Neural cell (in vitro differentiated cells): Measurements from ENCODE around the gene PREX1. TPM values are rescaled to one million over a fixed set of nuclear protein-coding genes. Genes with fewer than 3 reads are reported as not detected.

Experiments
- H2AFZ ChIP-seq: fragments of 200-600, 300-800 bp; sonication (generic), shearing (Covaris generic); 2 replicates; pipeline ENCODE4 v1.6.0; 2014; ENCODE audit warnings: low read depth, mild to moderate bottlenecking, antibody characterized with exemption, low read length, moderate library complexity
- H3F3A ChIP-seq: fragments of 200-600 bp; shearing (Covaris generic); 2 replicates; pipeline ENCODE4 v1.6.1; 2016; ENCODE audit warnings: mild to moderate bottlenecking, moderate library complexity, mixed read lengths, antibody characterized with exemption, low read length; ENCODE audit not compliant: insufficient read depth, poor library complexity, severe bottlenecking
- H3K27ac ChIP-seq: fragments of 200-600, 300-800 bp; sonication (generic), shearing (Covaris generic); 2 replicates; pipeline ENCODE4 v1.5.1; 2014; ENCODE audit warnings: mild to moderate bottlenecking, low read length, moderate library complexity
- H3K27me3 ChIP-seq: fragments of 300-800, 200-600 bp; sonication (generic), shearing (Covaris generic); 2 replicates; pipeline ENCODE4 v1.6.0; 2014; ENCODE audit warnings: mild to moderate bottlenecking, low read depth, low read length, moderate library complexity; ENCODE audit not compliant: insufficient read depth
- H3K36me3 ChIP-seq: fragments of 300-800, 200-600 bp; sonication (generic), shearing (Covaris generic); 2 replicates; pipeline ENCODE4 v1.5.1; 2014; ENCODE audit warnings: mild to moderate bottlenecking, antibody characterized with exemption, low read length, moderate library complexity; ENCODE audit not compliant: insufficient read depth
- H3K4me2 ChIP-seq: fragments of 300-800, 200-600 bp; sonication (generic), shearing (Covaris generic); 2 replicates; pipeline ENCODE4 v1.6.0; 2014; ENCODE audit warnings: mild to moderate bottlenecking, low read length
- H3K4me3 ChIP-seq: fragments of 300-800, 200-600 bp; sonication (generic), shearing (Covaris generic); 2 replicates; pipeline ENCODE4 v1.5.1; 2014; ENCODE audit warnings: mild to moderate bottlenecking, low read length, moderate library complexity
- H3K79me2 ChIP-seq: fragments of 200-600 bp; shearing (Covaris generic); replicated peaks from 2 replicates; pipeline ENCODE4 v1.6.0; 2014; ENCODE audit warnings: mild to moderate bottlenecking, low read length, moderate library complexity; ENCODE audit not compliant: insufficient read depth
- H3K9ac ChIP-seq: fragments of 300-800, 200-600 bp; sonication (generic), shearing (Covaris generic); 2 replicates; pipeline ENCODE4 v1.6.1; 2016; ENCODE audit warnings: mild to moderate bottlenecking, low read length, mixed read lengths
- H3K9me2 ChIP-seq: fragments of 200-600 bp; shearing (Covaris generic); 2 replicates; pipeline ENCODE4 v1.6.1; 2016; ENCODE audit warnings: mild to moderate bottlenecking, low read length, mixed read lengths; ENCODE audit not compliant: insufficient read depth
- H3K9me3 ChIP-seq: fragments of 200-600, 300-800 bp; sonication (generic), shearing (Covaris generic); 2 replicates; pipeline ENCODE4 v1.6.1; 2016; ENCODE audit warnings: mild to moderate bottlenecking, mixed run types, low read length, moderate library complexity, mixed read lengths
- H4K20me1 ChIP-seq: fragments of 200-600 bp; shearing (Covaris generic); 2 replicates; pipeline ENCODE4 v1.6.1; 2016; ENCODE audit warnings: mild to moderate bottlenecking, mixed run types; ENCODE audit not compliant: insufficient read depth
- EP300 ChIP-seq: fragments of 450-650 bp; conservative IDR thresholded peaks from 2 replicates; pipeline ENCODE4 v1.6.1; 2014; ENCODE audit warnings: antibody characterized with exemption, mild to moderate bottlenecking, moderate library complexity; ENCODE audit not compliant: poor library complexity, severe bottlenecking
- EZH2 ChIP-seq: fragments of 200-600, 300-800 bp; shearing (Covaris generic), sonication (generic); IDR thresholded peaks from 2 replicates; pipeline ENCODE4 v1.6.1; 2014; ENCODE audit warnings: antibody characterized with exemption, low read length, borderline replicate concordance, mild to moderate bottlenecking; ENCODE audit not compliant: insufficient read depth, poor library complexity, severe bottlenecking
- MXI1 ChIP-seq: fragments of 450-650 bp; conservative IDR thresholded peaks from 2 replicates; pipeline ENCODE4 v1.6.1; 2014; ENCODE audit warnings: antibody characterized with exemption, mild to moderate bottlenecking; ENCODE audit not compliant: poor library complexity, severe bottlenecking
- POLR2AphosphoS5 ChIP-seq: IDR thresholded peaks from 2 replicates; pipeline ENCODE4 v1.6.1; 2012
- RAD21 ChIP-seq: fragments of 450-650 bp; conservative IDR thresholded peaks from 2 replicates; pipeline ENCODE4 v1.6.1; 2014; ENCODE audit warnings: antibody characterized with exemption, mild to moderate bottlenecking, moderate library complexity
- SMC3 ChIP-seq: fragments of 450-650 bp; conservative IDR thresholded peaks from 2 replicates; pipeline ENCODE4 v1.6.1; 2014; ENCODE audit warnings: antibody characterized with exemption, mild to moderate bottlenecking, moderate library complexity; ENCODE audit not compliant: poor library complexity
- TAF1 ChIP-seq: IDR thresholded peaks from 2 replicates; pipeline ENCODE4 v1.6.1; 2012; ENCODE audit warnings: low read depth
- polyA plus RNA-seq: library from polyadenylated mRNA; depleted of rRNA; stranded (reverse); fragments of >200 nt; gene quantifications from 2 replicates; pipeline ENCODE4 v1.2.3, GENCODE V29; 2014
- TF ChIP-seq, protein P1 (sequence below): fragments of 450-650 bp; IDR thresholded peaks from 2 replicates; pipeline ENCODE4 v1.5.1; 2014; ENCODE audit warnings: antibody characterized with exemption, mild to moderate bottlenecking, moderate library complexity; ENCODE audit not compliant: poor library complexity, severe bottlenecking
- TF ChIP-seq, protein P2 (sequence below): IDR thresholded peaks from 2 replicates; pipeline ENCODE4 v1.6.1; 2012; ENCODE audit warnings: borderline replicate concordance

PREX1 gene
- polyA plus RNA-seq, 1 donor from 2014 or later = 0.06 TPM

DNA sequence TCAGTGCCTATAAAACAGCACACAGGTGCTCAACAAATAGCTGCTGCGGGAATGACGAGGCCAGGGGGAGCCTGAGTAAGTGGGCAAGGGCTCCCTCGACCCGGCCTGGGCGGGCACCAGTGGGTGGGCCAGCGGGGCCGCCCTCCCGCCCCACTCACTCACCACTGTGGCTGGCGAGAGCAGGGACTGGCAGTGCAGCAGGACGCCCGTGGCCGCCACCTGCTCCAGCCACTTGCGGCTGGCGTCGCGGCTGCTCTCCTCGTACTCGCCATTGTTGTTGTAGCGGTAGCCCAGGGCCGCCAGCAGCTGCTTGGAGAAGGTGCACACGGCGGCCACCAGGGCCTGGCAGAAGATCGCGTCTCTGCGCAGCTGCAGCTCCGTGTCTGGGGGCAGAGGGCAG is 191.5 kb downstream of the PREX1 start:
- Histone ChIP-seq H3K4me2 (no peak overlapping the region), H4K20me1 (no peaks in the 10 kb centered on the region), H3K4me3 (no peak overlapping the region), H3K27ac (no peak overlapping the region), H3K9me2 (no peaks in the 10 kb centered on the region), H2AFZ (no peak overlapping the region), H3K9me3 (no peaks in the 10 kb centered on the region), H3K9ac (no peak overlapping the region), H3K79me2 (no peaks in the 10 kb centered on the region), H3K27me3 (no peaks in the 10 kb centered on the region), H3F3A (no peaks in the 10 kb centered on the region), H3K36me3 (no peaks in the 10 kb centered on the region)
- no peak for TF ChIP-seq EZH2
- TF ChIP-seq TAF1 = no peak
- no peak for TF ChIP-seq POLR2AphosphoS5
- no peak for TF ChIP-seq SMC3
- TF ChIP-seq, protein P1, sequence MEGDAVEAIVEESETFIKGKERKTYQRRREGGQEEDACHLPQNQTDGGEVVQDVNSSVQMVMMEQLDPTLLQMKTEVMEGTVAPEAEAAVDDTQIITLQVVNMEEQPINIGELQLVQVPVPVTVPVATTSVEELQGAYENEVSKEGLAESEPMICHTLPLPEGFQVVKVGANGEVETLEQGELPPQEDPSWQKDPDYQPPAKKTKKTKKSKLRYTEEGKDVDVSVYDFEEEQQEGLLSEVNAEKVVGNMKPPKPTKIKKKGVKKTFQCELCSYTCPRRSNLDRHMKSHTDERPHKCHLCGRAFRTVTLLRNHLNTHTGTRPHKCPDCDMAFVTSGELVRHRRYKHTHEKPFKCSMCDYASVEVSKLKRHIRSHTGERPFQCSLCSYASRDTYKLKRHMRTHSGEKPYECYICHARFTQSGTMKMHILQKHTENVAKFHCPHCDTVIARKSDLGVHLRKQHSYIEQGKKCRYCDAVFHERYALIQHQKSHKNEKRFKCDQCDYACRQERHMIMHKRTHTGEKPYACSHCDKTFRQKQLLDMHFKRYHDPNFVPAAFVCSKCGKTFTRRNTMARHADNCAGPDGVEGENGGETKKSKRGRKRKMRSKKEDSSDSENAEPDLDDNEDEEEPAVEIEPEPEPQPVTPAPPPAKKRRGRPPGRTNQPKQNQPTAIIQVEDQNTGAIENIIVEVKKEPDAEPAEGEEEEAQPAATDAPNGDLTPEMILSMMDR = no peak
- TF ChIP-seq MXI1 = no peak
- TF ChIP-seq, protein P2, sequence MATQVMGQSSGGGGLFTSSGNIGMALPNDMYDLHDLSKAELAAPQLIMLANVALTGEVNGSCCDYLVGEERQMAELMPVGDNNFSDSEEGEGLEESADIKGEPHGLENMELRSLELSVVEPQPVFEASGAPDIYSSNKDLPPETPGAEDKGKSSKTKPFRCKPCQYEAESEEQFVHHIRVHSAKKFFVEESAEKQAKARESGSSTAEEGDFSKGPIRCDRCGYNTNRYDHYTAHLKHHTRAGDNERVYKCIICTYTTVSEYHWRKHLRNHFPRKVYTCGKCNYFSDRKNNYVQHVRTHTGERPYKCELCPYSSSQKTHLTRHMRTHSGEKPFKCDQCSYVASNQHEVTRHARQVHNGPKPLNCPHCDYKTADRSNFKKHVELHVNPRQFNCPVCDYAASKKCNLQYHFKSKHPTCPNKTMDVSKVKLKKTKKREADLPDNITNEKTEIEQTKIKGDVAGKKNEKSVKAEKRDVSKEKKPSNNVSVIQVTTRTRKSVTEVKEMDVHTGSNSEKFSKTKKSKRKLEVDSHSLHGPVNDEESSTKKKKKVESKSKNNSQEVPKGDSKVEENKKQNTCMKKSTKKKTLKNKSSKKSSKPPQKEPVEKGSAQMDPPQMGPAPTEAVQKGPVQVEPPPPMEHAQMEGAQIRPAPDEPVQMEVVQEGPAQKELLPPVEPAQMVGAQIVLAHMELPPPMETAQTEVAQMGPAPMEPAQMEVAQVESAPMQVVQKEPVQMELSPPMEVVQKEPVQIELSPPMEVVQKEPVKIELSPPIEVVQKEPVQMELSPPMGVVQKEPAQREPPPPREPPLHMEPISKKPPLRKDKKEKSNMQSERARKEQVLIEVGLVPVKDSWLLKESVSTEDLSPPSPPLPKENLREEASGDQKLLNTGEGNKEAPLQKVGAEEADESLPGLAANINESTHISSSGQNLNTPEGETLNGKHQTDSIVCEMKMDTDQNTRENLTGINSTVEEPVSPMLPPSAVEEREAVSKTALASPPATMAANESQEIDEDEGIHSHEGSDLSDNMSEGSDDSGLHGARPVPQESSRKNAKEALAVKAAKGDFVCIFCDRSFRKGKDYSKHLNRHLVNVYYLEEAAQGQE = no peak
- TF ChIP-seq RAD21 = no peak
- no peak for TF ChIP-seq EP300

DNA sequence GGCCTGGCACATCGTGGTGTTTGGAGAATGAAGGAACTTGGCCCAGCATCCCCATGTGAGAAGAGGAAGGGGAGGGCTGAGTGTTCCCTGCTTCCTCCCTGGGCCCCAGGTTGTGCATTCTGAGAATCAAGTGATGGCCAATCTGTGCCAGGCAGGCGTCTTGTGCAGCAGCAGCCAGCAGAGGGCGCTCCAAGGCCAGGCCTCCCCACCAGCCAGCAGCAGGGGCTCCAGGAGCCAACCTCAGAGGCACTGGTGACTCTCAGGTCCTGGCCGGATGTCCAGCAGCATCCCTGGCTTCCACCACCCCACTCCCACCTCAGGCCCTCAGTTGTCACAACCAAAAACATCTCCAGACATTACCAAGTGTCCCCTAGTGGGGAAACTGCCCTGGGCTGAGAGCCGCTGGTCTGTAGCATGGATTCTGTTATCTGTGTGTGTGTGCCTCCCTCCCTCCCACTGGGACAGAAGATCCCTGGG is 192.0 kb downstream of the PREX1 start:
- no peaks in the 10 kb centered on the region for H4K20me1 ChIP-seq
- no peak overlapping the region for H3K4me3 ChIP-seq
- no peaks in the 10 kb centered on the region for H3K27me3 ChIP-seq
- no peaks in the 10 kb centered on the region for H3K36me3 ChIP-seq
- no peak overlapping the region for H2AFZ ChIP-seq
- no peak overlapping the region for H3K27ac ChIP-seq
- no peaks in the 10 kb centered on the region for H3K9me3 ChIP-seq
- no peaks in the 10 kb centered on the region for H3F3A ChIP-seq
- no peak overlapping the region for H3K9ac ChIP-seq
- H3K79me2 ChIP-seq = no peaks in the 10 kb centered on the region
- no peak overlapping the region for H3K4me2 ChIP-seq
- peak; percentile 65 for TF ChIP-seq SMC3
- no peak for TF ChIP-seq MXI1
- TF ChIP-seq, protein P2 = no peak
- TF ChIP-seq, protein P1 = peak; percentile 65
- TF ChIP-seq RAD21 = peak; percentile 69
- H3K9me2 ChIP-seq = no peaks in the 10 kb centered on the region
